C4-2B (cell line): Measurements from ENCODE around the gene DNAJC27.

ENCODE experiments used
- ZFX ChIP-seq: fragments of 450-650 bp; IDR thresholded peaks from 2 replicates; pipeline ENCODE4 v1.6.1; 2017
- TF ChIP-seq, protein P1 (sequence below): fragments of 450-650 bp; conservative IDR thresholded peaks from 2 replicates; pipeline ENCODE4 v1.5.1; 2017; ENCODE audit warnings: mild to moderate bottlenecking

DNA sequence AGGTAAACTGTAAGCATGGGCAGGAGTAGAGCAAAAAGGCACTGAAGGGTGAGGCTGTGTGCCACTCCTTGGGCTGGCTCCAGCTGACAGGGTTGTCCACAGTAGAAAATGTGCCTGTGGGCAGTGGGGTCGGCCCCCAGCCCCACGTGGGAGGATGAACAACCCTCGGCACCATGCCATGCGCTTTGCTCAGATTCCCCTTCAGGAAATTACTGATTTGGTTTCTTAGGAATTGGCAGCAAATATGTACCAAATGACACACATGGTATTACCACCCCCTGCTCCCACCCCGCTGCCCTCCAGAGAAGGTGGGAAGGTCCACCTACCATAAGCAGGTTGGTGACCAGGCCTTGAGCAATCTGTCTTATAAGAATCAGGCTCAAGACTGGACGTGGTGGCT is 65.3 kb downstream of the DNAJC27 start:
- TF ChIP-seq, protein P1, sequence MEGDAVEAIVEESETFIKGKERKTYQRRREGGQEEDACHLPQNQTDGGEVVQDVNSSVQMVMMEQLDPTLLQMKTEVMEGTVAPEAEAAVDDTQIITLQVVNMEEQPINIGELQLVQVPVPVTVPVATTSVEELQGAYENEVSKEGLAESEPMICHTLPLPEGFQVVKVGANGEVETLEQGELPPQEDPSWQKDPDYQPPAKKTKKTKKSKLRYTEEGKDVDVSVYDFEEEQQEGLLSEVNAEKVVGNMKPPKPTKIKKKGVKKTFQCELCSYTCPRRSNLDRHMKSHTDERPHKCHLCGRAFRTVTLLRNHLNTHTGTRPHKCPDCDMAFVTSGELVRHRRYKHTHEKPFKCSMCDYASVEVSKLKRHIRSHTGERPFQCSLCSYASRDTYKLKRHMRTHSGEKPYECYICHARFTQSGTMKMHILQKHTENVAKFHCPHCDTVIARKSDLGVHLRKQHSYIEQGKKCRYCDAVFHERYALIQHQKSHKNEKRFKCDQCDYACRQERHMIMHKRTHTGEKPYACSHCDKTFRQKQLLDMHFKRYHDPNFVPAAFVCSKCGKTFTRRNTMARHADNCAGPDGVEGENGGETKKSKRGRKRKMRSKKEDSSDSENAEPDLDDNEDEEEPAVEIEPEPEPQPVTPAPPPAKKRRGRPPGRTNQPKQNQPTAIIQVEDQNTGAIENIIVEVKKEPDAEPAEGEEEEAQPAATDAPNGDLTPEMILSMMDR, result no peak
- no peak for TF ChIP-seq ZFX
